Smooth muscle cell (in vitro differentiated cells): ENCODE measurements around the gene TMEM258. TPM values are rescaled to one million over a fixed set of nuclear protein-coding genes. Genes with fewer than 3 reads are reported as not detected.

Experiments used
- DNase-seq: peaks from one replicate; lab custom pipeline; 2025; ENCODE audit not compliant: unreplicated experiment; lab: John Stamatoyannopoulos, UW
- H2AFZ ChIP-seq: fragments of 200-600 bp; sonication (generic); 2 replicates; pipeline ENCODE4 v1.6.0; 2016; ENCODE audit warnings: antibody characterized with exemption, low read depth, mild to moderate bottlenecking
- H3F3A ChIP-seq: fragments of 200-600 bp; sonication (generic); 2 replicates; pipeline ENCODE4 v1.6.0; 2017; ENCODE audit warnings: antibody characterized with exemption, low read depth
- H3K27ac ChIP-seq: fragments of 200-600 bp; sonication (generic); 2 replicates; pipeline ENCODE4 v1.5.1; 2016; ENCODE audit warnings: low read depth, mild to moderate bottlenecking
- H3K27me3 ChIP-seq: fragments of 200-600 bp; sonication (generic); 2 replicates; pipeline ENCODE4 v1.6.1; 2016; ENCODE audit warnings: low read depth, mild to moderate bottlenecking
- H3K36me3 ChIP-seq: fragments of 200-600 bp; sonication (generic); 2 replicates; pipeline ENCODE4 v1.5.1; 2016; ENCODE audit warnings: low read depth
- H3K4me1 ChIP-seq: fragments of 200-600 bp; sonication (generic); 2 replicates; pipeline ENCODE4 v1.5.1; 2016; ENCODE audit warnings: low read depth
- H3K4me2 ChIP-seq: fragments of 200-600 bp; sonication (generic); 2 replicates; pipeline ENCODE4 v1.6.0; 2016; ENCODE audit warnings: mild to moderate bottlenecking
- H3K4me3 ChIP-seq: fragments of 200-600 bp; sonication (generic); 2 replicates; pipeline ENCODE4 v1.5.1; 2016; ENCODE audit warnings: mild to moderate bottlenecking
- H3K79me2 ChIP-seq: fragments of 200-600 bp; sonication (generic); 2 replicates; pipeline ENCODE4 v1.6.0; 2016; ENCODE audit warnings: low read depth, mild to moderate bottlenecking
- H3K9ac ChIP-seq: fragments of 200-600 bp; sonication (generic); 2 replicates; pipeline ENCODE4 v1.6.0; 2016; ENCODE audit warnings: low read depth
- H3K9me3 ChIP-seq: fragments of 200-600 bp; sonication (generic); replicated peaks from 2 replicates; pipeline ENCODE4 v1.5.1; 2016; ENCODE audit warnings: low read depth
- H4K20me1 ChIP-seq: fragments of 200-600 bp; sonication (generic); 2 replicates; pipeline ENCODE4 v1.6.0; 2016; ENCODE audit warnings: low read depth
- CTCF ChIP-seq: fragments of 200-600 bp; sonication (generic); IDR thresholded peaks from 2 replicates; pipeline ENCODE4 v1.5.1; 2017; ENCODE audit warnings: borderline replicate concordance, mild to moderate bottlenecking, antibody characterized with exemption; ENCODE audit not compliant: insufficient read depth, poor library complexity, severe bottlenecking
- WGBS: methylation state at CpG from one replicate; pipeline ENCODE4 v1.1.7; 2016; ENCODE audit warnings: low lambda C conversion rate; 5-methylcytosine and 5-hydroxymethylcytosine counted together
- polyA plus RNA-seq: library from polyadenylated mRNA; unstranded; fragments of >200 nt; fragmentation: Nextera tagmentation; extraction: Ambion mirVana; gene quantifications from 2 replicates; pipeline ENCODE4 v1.2.1, GENCODE V29; 2016
- total RNA-seq: library from RNA; depleted of rRNA; stranded (reverse); fragments of >200 nt; gene quantifications from 2 replicates; pipeline ENCODE4 v1.2.3, GENCODE V29; 2014

Gene TMEM258
- total and polyA plus RNA-seq, 2 experiments from 2014 or later = 118 to 300 TPM

- H2AFZ ChIP-seq = no peak overlapping the region
- 96% methylated on average over 2 of the region's 2 CpGs for WGBS
- H3K36me3 ChIP-seq = peaks cover 13% of the 10 kb centered on the region
- H3K4me2 ChIP-seq = no peak overlapping the region
- H3K27me3 ChIP-seq = no peaks in the 10 kb centered on the region
- TF ChIP-seq CTCF = no peak
- no peak overlapping the region for H3K27ac ChIP-seq
- H3K9me3 ChIP-seq = no peaks in the 10 kb centered on the region
- peaks cover 56% of the 10 kb centered on the region for H3K79me2 ChIP-seq
- H3F3A ChIP-seq = peaks cover 5% of the 10 kb centered on the region
- no peak overlapping the region for H3K9ac ChIP-seq
- H4K20me1 ChIP-seq = peaks cover 91% of the 10 kb centered on the region
- H3K4me1 ChIP-seq = no peaks in the 10 kb centered on the region
- no peak overlapping the region for H3K4me3 ChIP-seq
- DNase-seq = no peak
Observed at GRCh38 chr11:61839742-61840141, 47.3 kb upstream of the TMEM258 start.

- H3K4me1 ChIP-seq = peaks cover 6% of the 10 kb centered on the region
- peaks cover 11% of the 10 kb centered on the region for H3K36me3 ChIP-seq
- peaks cover 95% of the 10 kb centered on the region for H4K20me1 ChIP-seq
- H3K9ac ChIP-seq = no peak overlapping the region
- peaks cover 58% of the 10 kb centered on the region for H3K79me2 ChIP-seq
- H2AFZ ChIP-seq = no peak overlapping the region
- no peak overlapping the region for H3K4me3 ChIP-seq
- peaks cover 10% of the 10 kb centered on the region for H3F3A ChIP-seq
- H3K27ac ChIP-seq = no peak overlapping the region
- no peak for TF ChIP-seq CTCF
- DNase-seq = no peak
- H3K4me2 ChIP-seq = no peak overlapping the region
- H3K9me3 ChIP-seq = no peaks in the 10 kb centered on the region
- 94% methylated on average over 10 of the region's 10 CpGs for WGBS
- no peaks in the 10 kb centered on the region for H3K27me3 ChIP-seq
Observed at GRCh38 chr11:61838921-61839320, 46.5 kb upstream of the TMEM258 start.

GRCh38 chr11:61838501-61838900 is 46.1 kb upstream of the TMEM258 start:
- TF ChIP-seq CTCF = no peak
- Histone ChIP-seq H3K36me3 (peaks cover 8% of the 10 kb centered on the region), H2AFZ (no peak overlapping the region), H3K9me3 (no peaks in the 10 kb centered on the region), H4K20me1 (peaks cover 95% of the 10 kb centered on the region), H3K27me3 (no peaks in the 10 kb centered on the region), H3K4me3 (no peak overlapping the region), H3K4me1 (peaks cover 9% of the 10 kb centered on the region), H3K27ac (no peak overlapping the region), H3K79me2 (peaks cover 58% of the 10 kb centered on the region), H3K4me2 (no peak overlapping the region), H3K9ac (no peak overlapping the region), H3F3A (peaks cover 11% of the 10 kb centered on the region)
- DNase-seq = no peak
- 95% methylated on average over 5 of the region's 5 CpGs for WGBS

GRCh38 chr11:61837411-61838005 is 45.1 kb upstream of the TMEM258 start:
- Histone ChIP-seq H3K4me2 (no peak overlapping the region), H4K20me1 (peaks cover 96% of the 10 kb centered on the region), H3K27me3 (no peaks in the 10 kb centered on the region), H3K79me2 (peaks cover 63% of the 10 kb centered on the region), H3F3A (peaks cover 14% of the 10 kb centered on the region), H2AFZ (no peak overlapping the region), H3K4me3 (no peak overlapping the region), H3K9ac (no peak overlapping the region), H3K9me3 (no peaks in the 10 kb centered on the region), H3K27ac (no peak overlapping the region), H3K4me1 (peaks cover 9% of the 10 kb centered on the region), H3K36me3 (peaks cover 8% of the 10 kb centered on the region)
- no peak for DNase-seq
- 95% methylated on average over 15 of the region's 15 CpGs for WGBS
- no peak for TF ChIP-seq CTCF
